HCT116 (cell line): ENCODE results near the gene ABR.

ENCODE experiments used
- CBX3 ChIP-seq: IDR thresholded peaks from 2 replicates; pipeline ENCODE4 v1.6.1; 2012; ENCODE audit warnings: low read depth
- CEBPB ChIP-seq: IDR thresholded peaks from 2 replicates; pipeline ENCODE4 v1.6.1; 2012; ENCODE audit warnings: low read depth
- CTCF ChIP-seq, 3 experiments: fragments of 200-600 bp in 1 of 3; sonication (generic) in 1 of 3; IDR thresholded peaks in 2 of 3; conservative IDR thresholded peaks in 1 of 3; 2 replicates each; pipeline ENCODE4 v1.5.1; 2012 to 2017; ENCODE audit warnings: low read depth in 2 of 3, low read length in 2 of 3, antibody characterized with exemption in 1 of 3, borderline replicate concordance in 1 of 3, control low read depth in 1 of 3, mild to moderate bottlenecking in 1 of 3, mixed read lengths in 1 of 3, mixed run types in 1 of 3, moderate library complexity in 1 of 3; ENCODE audit not compliant: insufficient read depth in 1 of 3
- EZH2phosphoT487 ChIP-seq: fragments of 200-600 bp; IDR thresholded peaks from 2 replicates; pipeline ENCODE4 v1.6.1; 2018; ENCODE audit warnings: antibody characterized with exemption, borderline replicate concordance
- FOSL1 ChIP-seq: IDR thresholded peaks from 2 replicates; pipeline ENCODE4 v1.6.1; 2012; ENCODE audit warnings: low read depth
- MAX ChIP-seq: IDR thresholded peaks from 2 replicates; pipeline ENCODE4 v1.6.1; 2012
- POLR2A ChIP-seq: IDR thresholded peaks from 2 replicates; pipeline ENCODE4 v1.7.0; 2011; ENCODE audit warnings: borderline replicate concordance; ENCODE audit not compliant: insufficient read depth, insufficient read length; ENCODE audit errors: extremely low read depth
- POLR2AphosphoS5 ChIP-seq: IDR thresholded peaks from 2 replicates; pipeline ENCODE4 v1.6.1; 2011; ENCODE audit warnings: mild to moderate bottlenecking, low read depth, low read length, moderate library complexity
- YY1 ChIP-seq: IDR thresholded peaks from 2 replicates; pipeline ENCODE4 v1.6.1; 2011; ENCODE audit warnings: low read length, low read depth, moderate library complexity, mild to moderate bottlenecking; ENCODE audit not compliant: insufficient replicate concordance; ENCODE audit errors: extremely low read depth

- TF ChIP-seq CTCF (IDR thresholded peaks at IDR 0.05 in 2 of 3, conservative IDR thresholded peaks at IDR 0.05 in 1 of 3; ENCODE audit: borderline replicate concordance in 1 of 3, insufficient read depth in 1 of 3, low read depth in 2 of 3, low read length in 2 of 3) (no peak), POLR2A (no peak), FOSL1 (no peak), POLR2AphosphoS5 (no peak), MAX (no peak), EZH2phosphoT487 (no peak), CBX3 (no peak), CEBPB (no peak), YY1 (no peak)
Measured at GRCh38 chr17:1164935-1165556, 14.7 kb downstream of the ABR start.
